ENCODE data around the gene PRR23E. TPM values are rescaled to one million over a fixed set of nuclear protein-coding genes. Genes with fewer than 3 reads are reported as not detected.

PRR23E gene
- total RNA-seq, 2 experiments from 2014 or later = not detected

DNA sequence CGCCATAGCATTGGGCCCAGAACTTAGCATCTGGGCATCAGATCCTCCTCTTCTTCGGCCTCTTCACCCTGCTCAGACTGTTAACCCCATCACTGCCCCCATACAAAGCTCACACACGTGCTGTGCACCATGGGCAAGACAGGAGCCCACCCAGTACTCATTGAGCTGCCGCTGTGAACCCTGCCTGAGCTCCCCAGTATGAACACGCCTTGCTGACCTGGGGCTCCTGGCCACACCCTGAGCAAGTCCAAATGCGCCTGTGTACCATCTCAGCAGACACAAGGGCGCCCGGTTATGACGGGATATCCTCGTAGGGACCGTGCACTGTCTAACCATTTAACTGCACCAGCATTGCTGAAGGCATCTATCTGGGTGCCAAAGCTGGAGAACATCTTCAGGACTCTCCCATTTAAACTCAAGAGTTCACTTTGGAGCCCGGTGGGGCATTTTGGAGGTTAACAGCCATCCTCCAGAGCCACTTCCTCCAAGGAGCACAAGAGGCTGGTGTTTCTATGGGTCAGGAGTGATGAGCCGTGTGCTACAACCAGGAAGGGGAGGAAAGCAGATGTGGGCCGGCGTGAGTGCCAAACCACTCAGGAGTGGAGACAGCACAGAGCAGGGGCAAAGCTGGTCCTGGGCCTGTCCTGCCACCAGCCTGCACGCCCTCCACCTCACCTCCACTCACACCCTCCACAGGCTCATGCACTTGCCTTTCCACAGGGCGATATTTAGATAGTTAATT is 12.1 kb downstream of the PRR23E start:
- no peak for TF ChIP-seq EZH2phosphoT487 (IDR thresholded peaks at IDR 0.05; ENCODE audit: borderline replicate concordance, low read depth, low read length)
- TF ChIP-seq, protein P1, sequence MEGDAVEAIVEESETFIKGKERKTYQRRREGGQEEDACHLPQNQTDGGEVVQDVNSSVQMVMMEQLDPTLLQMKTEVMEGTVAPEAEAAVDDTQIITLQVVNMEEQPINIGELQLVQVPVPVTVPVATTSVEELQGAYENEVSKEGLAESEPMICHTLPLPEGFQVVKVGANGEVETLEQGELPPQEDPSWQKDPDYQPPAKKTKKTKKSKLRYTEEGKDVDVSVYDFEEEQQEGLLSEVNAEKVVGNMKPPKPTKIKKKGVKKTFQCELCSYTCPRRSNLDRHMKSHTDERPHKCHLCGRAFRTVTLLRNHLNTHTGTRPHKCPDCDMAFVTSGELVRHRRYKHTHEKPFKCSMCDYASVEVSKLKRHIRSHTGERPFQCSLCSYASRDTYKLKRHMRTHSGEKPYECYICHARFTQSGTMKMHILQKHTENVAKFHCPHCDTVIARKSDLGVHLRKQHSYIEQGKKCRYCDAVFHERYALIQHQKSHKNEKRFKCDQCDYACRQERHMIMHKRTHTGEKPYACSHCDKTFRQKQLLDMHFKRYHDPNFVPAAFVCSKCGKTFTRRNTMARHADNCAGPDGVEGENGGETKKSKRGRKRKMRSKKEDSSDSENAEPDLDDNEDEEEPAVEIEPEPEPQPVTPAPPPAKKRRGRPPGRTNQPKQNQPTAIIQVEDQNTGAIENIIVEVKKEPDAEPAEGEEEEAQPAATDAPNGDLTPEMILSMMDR (conservative IDR thresholded peaks at IDR 0.05; ENCODE audit: low read length) = no peak
- ChIA-PET CTCF (ENCODE audit: unreplicated experiment) (no interaction called here), POLR2A (interaction anchor here (0.6 to 1.1 kb wide), 4 partner anchors 9 to 53 kb away, joined by 3 to 4 read pairs (median 3); no protein-coding TSS in a partner anchor)

DNA sequence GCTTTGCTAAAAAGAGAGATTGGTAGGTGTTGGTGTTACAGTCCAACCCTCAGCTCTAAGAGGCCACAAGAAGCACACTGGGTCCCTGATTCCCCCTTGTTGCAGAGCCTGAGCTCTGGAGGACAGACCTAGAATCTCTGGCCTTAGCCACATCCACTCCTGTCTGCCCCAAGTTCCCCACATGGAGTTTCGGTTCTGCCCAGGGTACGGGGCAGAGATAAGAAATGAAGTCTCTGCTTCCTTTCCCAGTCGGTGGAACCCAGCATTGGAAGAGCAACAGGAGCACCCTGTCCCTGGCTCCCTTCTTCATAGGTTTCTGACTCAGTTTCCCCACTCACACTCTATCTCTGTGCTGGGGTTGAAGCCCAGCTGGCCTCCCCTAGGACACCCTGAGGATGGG is 13.2 kb downstream of the PRR23E start:
- intact Hi-C loops (cut with micrococcal nuclease; ENCODE audit: unreplicated experiment) = no loop called here
- CTCF ChIA-PET (ENCODE audit: unreplicated experiment) = no interaction called here
- no peak for TF ChIP-seq EZH2phosphoT487 (IDR thresholded peaks at IDR 0.05; ENCODE audit: borderline replicate concordance, low read depth, low read length)
- TF ChIP-seq, protein P1 (conservative IDR thresholded peaks at IDR 0.05; ENCODE audit: low read length) = no peak
- no peak overlapping the region for H3K4me2 ChIP-seq (ENCODE audit: low read length)
- BruUV-seq (replicated peaks) = no TSS peak
- H3K79me2 ChIP-seq (ENCODE audit: insufficient read depth, low read depth, low read length) = no peaks in the 10 kb centered on the region
- H3K27ac ChIP-seq (ENCODE audit: low read depth, low read length, poor library complexity, severe bottlenecking) = no peak overlapping the region
- no peak for DNase-seq (ENCODE audit: low spot score)
- H3K9me3 ChIP-seq (ENCODE audit: low read length) = no peaks in the 10 kb centered on the region
- POLR2A ChIA-PET = no interaction called here
- H4K20me1 ChIP-seq (ENCODE audit: insufficient read depth, low read length) = no peaks in the 10 kb centered on the region
- no peaks in the 10 kb centered on the region for H3K36me3 ChIP-seq (ENCODE audit: insufficient read depth, low read length)
- H3K4me1 ChIP-seq (ENCODE audit: insufficient read depth, low read length, poor library complexity, severe bottlenecking) = no peaks in the 10 kb centered on the region
- no peak overlapping the region for H3K4me3 ChIP-seq (ENCODE audit: low read depth, low read length, poor library complexity, severe bottlenecking)
- no peak overlapping the region for H2AFZ ChIP-seq (ENCODE audit: low read length)
- H3K9me2 ChIP-seq (ENCODE audit: insufficient read depth, low read length) = no peaks in the 10 kb centered on the region

More for the DNA sequence above, 12.1 kb downstream of the PRR23E start:
- BruUV-seq (replicated peaks) = no TSS peak
- no peaks in the 10 kb centered on the region for H3K9me2 ChIP-seq (ENCODE audit: insufficient read depth, low read length)
- intact Hi-C loops (cut with micrococcal nuclease; ENCODE audit: unreplicated experiment) = no loop called here
- no peak for DNase-seq (ENCODE audit: low spot score)
- H3K27ac ChIP-seq (ENCODE audit: low read depth, low read length, poor library complexity, severe bottlenecking) = no peak overlapping the region
- H3K36me3 ChIP-seq (ENCODE audit: insufficient read depth, low read length) = no peaks in the 10 kb centered on the region
- H3K79me2 ChIP-seq (ENCODE audit: insufficient read depth, low read depth, low read length) = no peaks in the 10 kb centered on the region
- H4K20me1 ChIP-seq (ENCODE audit: insufficient read depth, low read length) = no peaks in the 10 kb centered on the region
- no peak overlapping the region for H3K4me2 ChIP-seq (ENCODE audit: low read length)
- H3K4me3 ChIP-seq (ENCODE audit: low read depth, low read length, poor library complexity, severe bottlenecking) = no peak overlapping the region
- no peak overlapping the region for H2AFZ ChIP-seq (ENCODE audit: low read length)
- H3K4me1 ChIP-seq (ENCODE audit: insufficient read depth, low read length, poor library complexity, severe bottlenecking) = no peaks in the 10 kb centered on the region
- H3K9me3 ChIP-seq (ENCODE audit: low read length) = no peaks in the 10 kb centered on the region
